ENCODE results near the gene RIC3.

The RIC3 gene

DNA sequence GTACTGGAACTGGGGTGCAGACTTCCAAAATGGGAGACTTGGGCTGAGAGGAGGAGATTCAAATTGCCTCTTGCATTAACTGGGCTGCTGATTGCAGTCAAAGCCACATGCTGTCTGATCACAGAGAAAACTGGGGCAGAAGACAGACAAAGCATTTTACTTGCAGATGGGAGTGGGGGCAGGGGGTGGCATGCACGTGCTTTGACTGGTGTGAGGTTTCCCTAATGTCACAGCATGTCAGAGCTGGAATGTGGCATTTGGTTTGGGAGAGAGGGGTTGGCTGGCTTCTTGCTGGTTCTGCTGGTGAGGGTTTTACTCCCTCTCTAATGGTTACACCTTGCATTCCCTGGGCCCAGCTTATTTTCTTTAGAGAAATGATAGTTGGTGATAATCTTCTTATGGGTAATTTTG, 84.9 kb downstream of the RIC3 start:
- H3K4me3 ChIP-seq (ENCODE audit: insufficient read depth, low read length, poor library complexity, severe bottlenecking), result no peak overlapping the region
- no peaks in the 10 kb centered on the region for H3K79me2 ChIP-seq (ENCODE audit: insufficient read depth, low read length)
- no peak for TF ChIP-seq EZH2phosphoT487 (conservative IDR thresholded peaks at IDR 0.05; ENCODE audit: low read length)
- TF ChIP-seq, protein P1, sequence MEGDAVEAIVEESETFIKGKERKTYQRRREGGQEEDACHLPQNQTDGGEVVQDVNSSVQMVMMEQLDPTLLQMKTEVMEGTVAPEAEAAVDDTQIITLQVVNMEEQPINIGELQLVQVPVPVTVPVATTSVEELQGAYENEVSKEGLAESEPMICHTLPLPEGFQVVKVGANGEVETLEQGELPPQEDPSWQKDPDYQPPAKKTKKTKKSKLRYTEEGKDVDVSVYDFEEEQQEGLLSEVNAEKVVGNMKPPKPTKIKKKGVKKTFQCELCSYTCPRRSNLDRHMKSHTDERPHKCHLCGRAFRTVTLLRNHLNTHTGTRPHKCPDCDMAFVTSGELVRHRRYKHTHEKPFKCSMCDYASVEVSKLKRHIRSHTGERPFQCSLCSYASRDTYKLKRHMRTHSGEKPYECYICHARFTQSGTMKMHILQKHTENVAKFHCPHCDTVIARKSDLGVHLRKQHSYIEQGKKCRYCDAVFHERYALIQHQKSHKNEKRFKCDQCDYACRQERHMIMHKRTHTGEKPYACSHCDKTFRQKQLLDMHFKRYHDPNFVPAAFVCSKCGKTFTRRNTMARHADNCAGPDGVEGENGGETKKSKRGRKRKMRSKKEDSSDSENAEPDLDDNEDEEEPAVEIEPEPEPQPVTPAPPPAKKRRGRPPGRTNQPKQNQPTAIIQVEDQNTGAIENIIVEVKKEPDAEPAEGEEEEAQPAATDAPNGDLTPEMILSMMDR (IDR thresholded peaks at IDR 0.05; ENCODE audit: insufficient read depth, low read length, poor library complexity, severe bottlenecking), result no peak

DNA sequence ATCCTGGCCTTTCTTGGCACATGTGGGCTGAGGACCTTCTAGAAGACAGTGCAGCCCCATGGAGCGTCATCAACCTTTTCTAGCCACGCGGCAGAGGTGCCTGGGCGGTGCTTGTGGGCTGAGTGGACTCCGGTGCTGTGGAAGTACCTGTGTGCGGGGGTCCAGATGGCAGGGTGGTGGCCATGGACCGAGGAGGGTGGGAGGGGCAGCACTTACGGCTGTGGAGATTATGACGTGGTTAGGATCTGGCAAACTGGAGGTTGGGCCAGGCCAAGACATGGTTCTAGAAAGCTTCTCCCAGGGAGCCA, 85.8 kb downstream of the RIC3 start:
- no peak overlapping the region for H3K4me2 ChIP-seq (ENCODE audit: low read depth, low read length, poor library complexity, severe bottlenecking)
- no peak overlapping the region for H3K9ac ChIP-seq (ENCODE audit: low read length)
- H3K36me3 ChIP-seq (ENCODE audit: low read length), result no peaks in the 10 kb centered on the region
- no peaks in the 10 kb centered on the region for H4K20me1 ChIP-seq (ENCODE audit: low read depth, low read length)
- no peak overlapping the region for H2AFZ ChIP-seq (ENCODE audit: low read depth, low read length, severe bottlenecking)
- no peaks in the 10 kb centered on the region for H3F3A ChIP-seq (ENCODE audit: insufficient read depth)
- H3K27ac ChIP-seq (ENCODE audit: low read depth, low read length), result no peak overlapping the region
- H3K9me2 ChIP-seq (replicated peaks; ENCODE audit: insufficient read depth, low read length), result no peaks in the 10 kb centered on the region
- no peaks in the 10 kb centered on the region for H3K79me2 ChIP-seq (ENCODE audit: insufficient read depth, low read length)
- no peaks in the 10 kb centered on the region for H3K9me3 ChIP-seq (ENCODE audit: insufficient read depth, low read length)
- no peak overlapping the region for H3K4me3 ChIP-seq (ENCODE audit: insufficient read depth, low read length, poor library complexity, severe bottlenecking)
- TF ChIP-seq, protein P1 (IDR thresholded peaks at IDR 0.05; ENCODE audit: insufficient read depth, low read length, poor library complexity, severe bottlenecking), result no peak
- TF ChIP-seq EZH2phosphoT487 (conservative IDR thresholded peaks at IDR 0.05; ENCODE audit: low read length), result no peak
- no peaks in the 10 kb centered on the region for H3K27me3 ChIP-seq (ENCODE audit: low read length)

More for the DNA sequence above, 84.9 kb downstream of the RIC3 start:
- no peak overlapping the region for H3K4me2 ChIP-seq (ENCODE audit: low read depth, low read length, poor library complexity, severe bottlenecking)
- no peaks in the 10 kb centered on the region for H3K36me3 ChIP-seq (ENCODE audit: low read length)
- H3K27ac ChIP-seq (ENCODE audit: low read depth, low read length), result no peak overlapping the region
- no peaks in the 10 kb centered on the region for H3K9me3 ChIP-seq (ENCODE audit: insufficient read depth, low read length)
- H3K9ac ChIP-seq (ENCODE audit: low read length), result no peak overlapping the region
- no peaks in the 10 kb centered on the region for H3F3A ChIP-seq (ENCODE audit: insufficient read depth)
- no peaks in the 10 kb centered on the region for H4K20me1 ChIP-seq (ENCODE audit: low read depth, low read length)
- no peaks in the 10 kb centered on the region for H3K9me2 ChIP-seq (replicated peaks; ENCODE audit: insufficient read depth, low read length)
- no peaks in the 10 kb centered on the region for H3K27me3 ChIP-seq (ENCODE audit: low read length)
- H2AFZ ChIP-seq (ENCODE audit: low read depth, low read length, severe bottlenecking), result no peak overlapping the region

- TF ChIP-seq EZH2phosphoT487 (conservative IDR thresholded peaks at IDR 0.05; ENCODE audit: low read length), result no peak
- TF ChIP-seq, protein P1 (IDR thresholded peaks at IDR 0.05; ENCODE audit: insufficient read depth, low read length, poor library complexity, severe bottlenecking), result no peak
- Histone ChIP-seq H3K9me2 (replicated peaks; ENCODE audit: insufficient read depth, low read length) (no peaks in the 10 kb centered on the region), H3K9me3 (ENCODE audit: insufficient read depth, low read length) (no peaks in the 10 kb centered on the region), H3F3A (ENCODE audit: insufficient read depth) (no peaks in the 10 kb centered on the region), H3K79me2 (ENCODE audit: insufficient read depth, low read length) (no peaks in the 10 kb centered on the region), H3K4me3 (ENCODE audit: insufficient read depth, low read length, poor library complexity, severe bottlenecking) (no peak overlapping the region), H3K4me2 (ENCODE audit: low read depth, low read length, poor library complexity, severe bottlenecking) (no peak overlapping the region), H3K27ac (ENCODE audit: low read depth, low read length) (no peak overlapping the region), H4K20me1 (ENCODE audit: low read depth, low read length) (no peaks in the 10 kb centered on the region), H3K9ac (ENCODE audit: low read length) (no peak overlapping the region), H3K36me3 (ENCODE audit: low read length) (no peaks in the 10 kb centered on the region), H3K27me3 (ENCODE audit: low read length) (no peaks in the 10 kb centered on the region), H2AFZ (ENCODE audit: low read depth, low read length, severe bottlenecking) (no peak overlapping the region)
Observed at GRCh38 chr11:8082391-8083087, 86.3 kb downstream of the RIC3 start.
